Measurements from ENCODE around the gene APBA1.

The APBA1 gene

GRCh38 chr9:69579032-69579758 lies 93.0 kb downstream of the APBA1 start:
- Histone ChIP-seq H3K9me3 (ENCODE audit: insufficient read depth, low read length) (no peaks in the 10 kb centered on the region), H3K36me3 (ENCODE audit: low read length) (no peaks in the 10 kb centered on the region), H3K9me2 (replicated peaks; ENCODE audit: insufficient read depth, low read length) (no peaks in the 10 kb centered on the region), H3K9ac (ENCODE audit: low read length) (no peak overlapping the region), H3K4me3 (ENCODE audit: insufficient read depth, low read length, poor library complexity, severe bottlenecking) (no peak overlapping the region), H3K4me2 (ENCODE audit: low read depth, low read length, poor library complexity, severe bottlenecking) (no peak overlapping the region), H2AFZ (ENCODE audit: low read depth, low read length, severe bottlenecking) (no peak overlapping the region), H3K27me3 (ENCODE audit: low read length) (no peaks in the 10 kb centered on the region), H4K20me1 (ENCODE audit: low read depth, low read length) (no peaks in the 10 kb centered on the region), H3K79me2 (ENCODE audit: insufficient read depth, low read length) (no peaks in the 10 kb centered on the region), H3K27ac (ENCODE audit: low read depth, low read length) (no peak overlapping the region), H3F3A (ENCODE audit: insufficient read depth) (no peaks in the 10 kb centered on the region)
- TF ChIP-seq CTCF (IDR thresholded peaks at IDR 0.05; ENCODE audit: insufficient read depth, low read length, poor library complexity, severe bottlenecking) (no peak), EZH2phosphoT487 (conservative IDR thresholded peaks at IDR 0.05; ENCODE audit: low read length) (no peak)

GRCh38 chr9:69578026-69578425 lies 94.1 kb downstream of the APBA1 start:
- Histone ChIP-seq H3K9ac (ENCODE audit: low read length) (no peak overlapping the region), H4K20me1 (ENCODE audit: low read depth, low read length) (no peaks in the 10 kb centered on the region), H3K36me3 (ENCODE audit: low read length) (no peaks in the 10 kb centered on the region), H3K27ac (ENCODE audit: low read depth, low read length) (no peak overlapping the region), H3K27me3 (ENCODE audit: low read length) (no peaks in the 10 kb centered on the region), H3F3A (ENCODE audit: insufficient read depth) (no peaks in the 10 kb centered on the region), H3K4me2 (ENCODE audit: low read depth, low read length, poor library complexity, severe bottlenecking) (no peak overlapping the region), H3K79me2 (ENCODE audit: insufficient read depth, low read length) (no peaks in the 10 kb centered on the region), H3K9me2 (replicated peaks; ENCODE audit: insufficient read depth, low read length) (no peaks in the 10 kb centered on the region), H3K4me3 (ENCODE audit: insufficient read depth, low read length, poor library complexity, severe bottlenecking) (no peak overlapping the region), H3K9me3 (ENCODE audit: insufficient read depth, low read length) (no peaks in the 10 kb centered on the region), H2AFZ (ENCODE audit: low read depth, low read length, severe bottlenecking) (no peak overlapping the region)
- no peak for TF ChIP-seq CTCF (IDR thresholded peaks at IDR 0.05; ENCODE audit: insufficient read depth, low read length, poor library complexity, severe bottlenecking)

DNA sequence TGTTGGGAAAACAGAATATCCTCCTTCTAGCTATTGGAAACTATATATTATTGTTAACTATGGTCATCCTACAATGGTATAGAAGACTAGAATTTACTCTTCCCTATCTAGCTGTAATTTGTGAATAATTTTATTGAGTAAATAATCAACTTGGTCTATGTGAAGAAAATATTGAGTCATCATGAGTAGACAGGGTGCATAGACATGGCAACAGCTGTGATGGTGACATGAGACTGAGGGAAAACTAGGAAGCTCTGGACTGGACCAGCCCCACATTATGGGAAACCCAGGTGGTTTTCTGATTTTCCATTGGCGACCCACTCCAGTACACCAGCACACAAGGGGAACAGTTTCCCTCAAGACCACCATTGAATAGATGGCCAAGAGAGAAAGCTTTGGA lies 95.0 kb downstream of the APBA1 start:
- H3F3A ChIP-seq (ENCODE audit: insufficient read depth): no peaks in the 10 kb centered on the region
- no peaks in the 10 kb centered on the region for H4K20me1 ChIP-seq (ENCODE audit: low read depth, low read length)
- no peaks in the 10 kb centered on the region for H3K9me2 ChIP-seq (replicated peaks; ENCODE audit: insufficient read depth, low read length)
- no peaks in the 10 kb centered on the region for H3K27me3 ChIP-seq (ENCODE audit: low read length)
- no peak overlapping the region for H3K4me3 ChIP-seq (ENCODE audit: insufficient read depth, low read length, poor library complexity, severe bottlenecking)
- H3K4me2 ChIP-seq (ENCODE audit: low read depth, low read length, poor library complexity, severe bottlenecking): no peak overlapping the region
- no peaks in the 10 kb centered on the region for H3K9me3 ChIP-seq (ENCODE audit: insufficient read depth, low read length)
- H3K27ac ChIP-seq (ENCODE audit: low read depth, low read length): no peak overlapping the region
- no peaks in the 10 kb centered on the region for H3K79me2 ChIP-seq (ENCODE audit: insufficient read depth, low read length)
- H3K9ac ChIP-seq (ENCODE audit: low read length): no peak overlapping the region
- no peaks in the 10 kb centered on the region for H3K36me3 ChIP-seq (ENCODE audit: low read length)
- no peak overlapping the region for H2AFZ ChIP-seq (ENCODE audit: low read depth, low read length, severe bottlenecking)
- TF ChIP-seq EZH2phosphoT487 (conservative IDR thresholded peaks at IDR 0.05; ENCODE audit: low read length) (no peak), CTCF (IDR thresholded peaks at IDR 0.05; ENCODE audit: insufficient read depth, low read length, poor library complexity, severe bottlenecking) (no peak)

Measured in SU-DHL-6 (cell line).